GM06990 (cell line): Measurements from ENCODE around the gene HMGA1.

ENCODE experiments used
- DNase-seq: peaks from one replicate; pipeline ENCODE4 v3.0.0-alpha.2; 2011; ENCODE audit not compliant: insufficient read length; ENCODE audit errors: extremely low read depth
- H3K27me3 ChIP-seq: replicated peaks from 2 replicates; pipeline ENCODE4 v1.6.0; 2011; ENCODE audit warnings: low read length; ENCODE audit not compliant: control insufficient read depth, insufficient read depth
- H3K36me3 ChIP-seq: 2 replicates; pipeline ENCODE4 v1.5.1; 2011; ENCODE audit warnings: low read length; ENCODE audit not compliant: control insufficient read depth, insufficient read depth
- H3K4me3 ChIP-seq: replicated peaks from 2 replicates; pipeline ENCODE4 v1.5.1; 2011; ENCODE audit warnings: low read depth, mild to moderate bottlenecking, control low read depth, low read length
- TF ChIP-seq, protein P1 (sequence below): IDR thresholded peaks from 2 replicates; pipeline ENCODE4 v1.5.1; 2011; ENCODE audit warnings: low read length, control low read depth, mild to moderate bottlenecking, inconsistent platforms; ENCODE audit not compliant: insufficient read depth, poor library complexity, severe bottlenecking

The HMGA1 gene

GRCh38 chr6:34218691-34219090 is 18.0 kb upstream of the HMGA1 start:
- Histone ChIP-seq H3K4me3 (no peak overlapping the region), H3K36me3 (no peaks in the 10 kb centered on the region), H3K27me3 (no peaks in the 10 kb centered on the region)
- no peak for DNase-seq
- TF ChIP-seq, protein P1, sequence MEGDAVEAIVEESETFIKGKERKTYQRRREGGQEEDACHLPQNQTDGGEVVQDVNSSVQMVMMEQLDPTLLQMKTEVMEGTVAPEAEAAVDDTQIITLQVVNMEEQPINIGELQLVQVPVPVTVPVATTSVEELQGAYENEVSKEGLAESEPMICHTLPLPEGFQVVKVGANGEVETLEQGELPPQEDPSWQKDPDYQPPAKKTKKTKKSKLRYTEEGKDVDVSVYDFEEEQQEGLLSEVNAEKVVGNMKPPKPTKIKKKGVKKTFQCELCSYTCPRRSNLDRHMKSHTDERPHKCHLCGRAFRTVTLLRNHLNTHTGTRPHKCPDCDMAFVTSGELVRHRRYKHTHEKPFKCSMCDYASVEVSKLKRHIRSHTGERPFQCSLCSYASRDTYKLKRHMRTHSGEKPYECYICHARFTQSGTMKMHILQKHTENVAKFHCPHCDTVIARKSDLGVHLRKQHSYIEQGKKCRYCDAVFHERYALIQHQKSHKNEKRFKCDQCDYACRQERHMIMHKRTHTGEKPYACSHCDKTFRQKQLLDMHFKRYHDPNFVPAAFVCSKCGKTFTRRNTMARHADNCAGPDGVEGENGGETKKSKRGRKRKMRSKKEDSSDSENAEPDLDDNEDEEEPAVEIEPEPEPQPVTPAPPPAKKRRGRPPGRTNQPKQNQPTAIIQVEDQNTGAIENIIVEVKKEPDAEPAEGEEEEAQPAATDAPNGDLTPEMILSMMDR = no peak

DNA sequence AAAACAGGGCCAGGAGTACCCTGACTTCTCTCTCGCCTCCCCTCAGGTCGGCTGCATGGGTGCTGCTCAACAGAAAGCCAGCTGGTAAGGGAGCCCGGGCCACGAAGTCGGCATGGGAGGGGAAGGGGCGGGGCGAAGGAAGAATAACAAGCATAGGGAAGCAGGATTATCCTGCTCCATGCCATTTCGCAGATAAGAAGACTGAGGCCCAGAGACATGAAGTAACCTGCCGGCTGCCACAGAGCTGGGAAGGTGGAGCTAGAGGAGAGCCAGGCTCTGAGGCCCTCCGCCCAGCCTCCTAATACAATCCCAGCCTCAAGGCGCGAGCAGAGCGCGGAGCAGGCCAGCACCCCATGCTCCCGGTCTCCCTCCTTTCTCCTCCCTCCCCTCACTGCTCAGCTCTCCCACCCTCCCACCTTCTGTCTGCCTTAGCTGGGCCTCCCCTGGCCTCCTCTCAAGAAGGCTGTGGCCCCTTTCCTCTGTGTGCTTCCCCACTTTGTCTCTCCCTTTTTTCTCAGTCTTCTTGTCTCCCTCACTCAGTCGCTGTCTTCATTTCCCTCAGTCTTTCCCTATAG is 13.2 kb upstream of the HMGA1 start:
- H3K36me3 ChIP-seq = no peaks in the 10 kb centered on the region
- H3K4me3 ChIP-seq = peak overlapping the region; percentile 19
- H3K27me3 ChIP-seq = no peaks in the 10 kb centered on the region
- TF ChIP-seq, protein P1 = no peak
- DNase-seq = no peak

DNA sequence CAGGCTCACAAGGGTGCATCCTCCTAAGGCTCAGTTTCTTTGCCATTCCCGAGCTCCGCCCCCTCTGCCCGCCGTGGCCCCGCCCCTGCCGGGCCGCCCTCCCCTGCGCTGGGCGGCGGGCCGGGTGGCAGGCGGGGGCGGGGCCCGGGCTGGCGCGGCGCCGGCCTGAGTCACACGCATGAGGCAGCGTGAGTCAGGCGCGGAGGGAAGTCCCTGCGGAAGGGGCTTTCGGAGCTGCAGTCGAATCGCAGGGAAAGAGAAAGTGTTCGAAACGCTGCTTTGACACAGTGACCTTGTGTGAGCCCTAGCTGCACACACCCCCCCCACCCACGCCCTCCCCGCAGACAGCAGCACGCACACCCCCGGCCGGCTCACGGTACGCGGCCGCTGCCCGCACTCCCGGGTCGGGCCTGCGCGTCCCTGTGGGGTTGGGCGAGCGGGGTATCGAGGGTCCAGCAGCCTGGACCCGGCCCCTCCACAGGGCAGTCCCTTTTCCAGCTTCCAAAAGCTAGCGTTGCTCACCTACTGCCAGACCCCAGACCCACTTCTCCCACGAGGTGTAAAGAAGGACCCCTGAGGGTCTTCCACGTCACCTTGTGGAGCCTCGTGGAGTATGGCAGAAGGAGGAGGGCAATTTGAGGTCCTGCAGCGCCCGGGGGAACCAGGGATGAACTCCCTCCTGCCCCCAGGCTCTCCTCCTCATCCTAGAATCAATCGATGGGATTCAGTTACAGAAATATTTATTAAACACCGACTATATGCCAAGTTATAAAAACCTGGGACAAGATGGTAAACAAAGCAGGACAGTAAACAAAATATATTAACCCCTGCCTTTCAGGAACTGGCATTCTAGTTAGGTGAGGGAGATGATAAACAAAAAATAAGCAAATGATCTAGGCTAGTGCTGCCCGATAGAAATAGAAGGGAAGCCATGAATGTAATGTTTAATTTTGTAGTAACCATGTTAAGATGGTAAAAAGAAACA is 12.4 kb upstream of the HMGA1 start:
- Histone ChIP-seq H3K4me3 (peak overlapping the region; percentile 68), H3K36me3 (no peaks in the 10 kb centered on the region), H3K27me3 (no peaks in the 10 kb centered on the region)
- peak; percentile 92 for DNase-seq
- TF ChIP-seq, protein P1 = no peak

GRCh38 chr6:34225551-34225950 is 11.1 kb upstream of the HMGA1 start:
- Histone ChIP-seq H3K36me3 (no peaks in the 10 kb centered on the region), H3K4me3 (no peak overlapping the region), H3K27me3 (no peaks in the 10 kb centered on the region)
- DNase-seq = no peak
- TF ChIP-seq, protein P1 = no peak

DNA sequence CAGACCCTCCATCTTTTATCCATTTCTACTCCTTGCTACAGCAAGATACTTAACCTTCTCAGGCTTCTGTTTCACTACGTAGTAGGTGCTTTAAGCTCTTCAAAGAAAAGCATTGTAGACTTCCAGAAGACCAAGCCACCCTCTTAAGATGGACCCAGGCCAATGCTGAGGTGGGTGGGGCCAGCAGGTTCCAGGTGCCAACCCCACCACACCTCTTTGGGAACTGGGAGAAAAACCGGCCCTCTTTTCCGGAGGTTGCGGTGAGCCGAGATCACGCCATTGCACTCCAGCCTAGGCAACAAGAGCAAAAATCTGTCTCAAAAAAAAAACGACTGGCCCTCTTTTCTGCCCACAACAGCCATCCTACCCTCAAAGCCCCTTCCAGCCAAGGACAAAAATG is 10.6 kb upstream of the HMGA1 start:
- TF ChIP-seq, protein P1 = no peak
- H3K36me3 ChIP-seq = no peaks in the 10 kb centered on the region
- DNase-seq = no peak
- no peaks in the 10 kb centered on the region for H3K27me3 ChIP-seq
- H3K4me3 ChIP-seq = no peak overlapping the region
